Stimulated activated CD8-positive, alpha-beta memory T cell treated with anti-CD3 and anti-CD28 coated beads, Interleukin-4, amount 100 ng/mL, for 24 hours (primary cell): ENCODE data around the gene COL15A1.

ENCODE experiments used
- DNase-seq: peaks from one replicate; pipeline ENCODE4 v3.0.0-alpha.2; 2020; ENCODE audit warnings: low read depth

Gene COL15A1

DNA sequence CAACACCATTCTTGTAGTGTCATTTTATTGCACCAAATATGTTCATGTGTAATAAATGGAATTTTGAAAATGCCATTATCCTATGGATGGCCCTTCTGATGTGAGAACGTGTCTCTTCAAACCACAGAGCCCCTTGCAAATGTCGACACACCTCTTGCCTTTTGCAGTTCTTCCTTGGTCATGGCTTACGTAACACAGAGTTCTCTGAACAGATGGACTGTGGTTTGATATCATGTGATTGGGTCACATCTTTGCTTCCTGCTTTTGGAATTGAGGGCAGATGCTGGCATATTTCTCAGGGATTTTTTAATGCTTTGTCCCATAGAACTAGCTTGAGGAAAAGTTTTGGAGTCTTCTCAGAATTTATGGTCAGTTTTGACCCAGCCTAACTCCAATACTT lies 165.8 kb downstream of the COL15A1 start:
- no peak for DNase-seq

DNA sequence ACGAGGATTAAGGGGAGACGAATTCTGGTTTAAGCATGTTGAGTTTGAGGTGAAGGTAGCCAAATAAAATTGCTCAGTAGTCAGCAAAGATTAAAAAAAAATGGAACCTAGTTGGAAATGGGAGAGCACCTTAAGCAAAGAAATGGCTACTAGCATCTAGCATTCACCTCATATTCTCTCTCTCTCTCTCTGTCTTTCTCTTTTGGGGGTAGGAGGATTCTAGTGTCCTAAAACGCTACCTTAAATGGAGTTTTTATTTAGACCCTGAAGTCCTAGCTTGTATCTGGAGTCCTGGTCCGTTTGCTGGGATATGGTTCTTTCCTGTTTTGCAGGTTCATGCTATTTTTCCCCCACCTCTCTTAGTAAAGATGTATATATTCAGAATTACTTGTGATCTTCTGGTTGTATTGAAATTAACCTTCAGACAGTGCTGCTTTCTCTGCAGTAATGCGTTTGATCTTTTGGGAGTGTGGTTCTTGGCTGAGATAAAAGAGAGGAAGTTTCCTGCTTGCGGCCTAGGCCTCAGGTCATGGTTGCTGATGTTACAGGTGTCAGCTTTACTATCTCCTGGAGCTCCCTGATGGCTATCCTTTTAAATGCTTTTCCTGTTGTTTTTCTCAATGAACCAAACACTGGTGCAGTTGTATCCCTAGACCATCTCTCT lies 169.2 kb downstream of the COL15A1 start:
- DNase-seq, result no peak

DNA sequence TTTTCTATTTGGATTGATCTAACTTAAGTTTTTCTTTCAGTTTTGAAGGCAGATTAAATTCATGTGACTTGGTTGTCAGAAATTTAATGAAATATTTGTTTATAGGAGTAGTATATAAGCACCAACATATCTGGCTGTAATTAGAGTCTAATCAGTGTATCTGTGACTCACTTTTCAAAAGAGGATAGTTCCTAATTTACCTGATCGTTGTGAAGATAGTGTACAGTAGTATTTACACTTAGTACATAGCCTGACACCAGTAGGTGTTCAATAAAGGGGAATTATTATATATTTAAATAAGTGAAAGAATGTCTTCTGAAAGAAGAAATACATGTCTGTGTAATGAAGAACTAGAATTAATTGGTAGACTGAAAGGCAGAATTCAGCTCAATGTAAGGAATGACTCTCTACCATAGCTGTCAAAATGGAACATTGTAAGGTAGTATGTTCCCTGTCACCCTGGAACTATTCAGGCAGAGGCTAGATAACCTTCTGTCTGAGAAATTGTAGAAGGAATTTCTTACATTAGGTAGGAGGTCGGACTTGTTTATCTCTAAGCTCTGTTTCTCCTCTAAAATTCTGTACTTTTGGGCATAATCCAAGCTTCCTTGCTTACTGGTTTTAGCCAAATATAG lies 169.8 kb downstream of the COL15A1 start:
- no peak for DNase-seq

DNA sequence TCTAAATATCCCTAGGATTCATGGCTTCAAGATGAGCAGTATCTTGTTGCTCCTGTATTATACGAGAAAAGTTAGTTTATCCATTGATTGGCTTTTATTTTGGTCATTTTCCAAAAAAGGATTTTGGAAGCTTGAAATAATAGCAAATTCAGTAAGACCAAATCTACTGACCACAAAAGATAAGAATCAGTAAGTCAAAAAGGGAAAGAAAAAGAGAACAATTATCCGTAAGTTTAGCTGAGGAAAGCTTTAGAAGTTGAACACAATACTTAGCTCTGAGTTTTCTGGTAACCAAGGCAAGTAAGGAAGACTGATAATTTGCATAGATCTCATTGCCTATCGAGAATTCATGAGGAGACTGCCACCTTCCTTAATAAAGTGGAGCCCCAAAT lies 170.3 kb downstream of the COL15A1 start:
- DNase-seq, result no peak

DNA sequence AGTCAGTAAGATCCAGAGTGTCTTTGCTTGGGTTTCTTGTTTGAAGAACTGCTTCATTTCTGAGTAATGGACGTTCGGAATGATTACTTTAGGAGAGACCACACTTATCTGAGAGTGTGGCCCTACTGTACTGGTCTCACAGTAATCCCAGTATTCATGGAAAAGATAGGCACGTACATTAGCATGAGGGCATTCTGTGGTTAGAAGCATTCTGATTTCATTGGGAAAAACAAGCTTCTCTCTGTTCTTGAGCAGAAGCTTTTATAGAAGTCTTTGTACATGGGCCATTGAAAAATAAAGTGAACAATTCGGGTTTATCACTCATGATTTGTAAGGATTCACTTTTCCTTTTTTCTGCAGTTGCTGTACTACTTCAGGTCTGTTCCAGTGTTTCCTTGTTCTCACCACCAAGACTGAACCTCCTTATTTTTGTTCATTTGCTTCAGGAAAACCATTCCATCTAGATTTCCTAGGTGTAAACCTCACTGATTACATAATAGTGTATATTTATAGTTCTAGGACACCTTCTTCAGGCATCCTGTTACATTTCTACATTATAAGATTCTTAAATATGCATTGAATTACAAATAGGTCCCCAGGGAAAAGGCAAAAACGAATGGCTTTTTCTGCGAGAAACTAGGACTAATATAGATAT lies 171.3 kb downstream of the COL15A1 start:
- no peak for DNase-seq

DNA sequence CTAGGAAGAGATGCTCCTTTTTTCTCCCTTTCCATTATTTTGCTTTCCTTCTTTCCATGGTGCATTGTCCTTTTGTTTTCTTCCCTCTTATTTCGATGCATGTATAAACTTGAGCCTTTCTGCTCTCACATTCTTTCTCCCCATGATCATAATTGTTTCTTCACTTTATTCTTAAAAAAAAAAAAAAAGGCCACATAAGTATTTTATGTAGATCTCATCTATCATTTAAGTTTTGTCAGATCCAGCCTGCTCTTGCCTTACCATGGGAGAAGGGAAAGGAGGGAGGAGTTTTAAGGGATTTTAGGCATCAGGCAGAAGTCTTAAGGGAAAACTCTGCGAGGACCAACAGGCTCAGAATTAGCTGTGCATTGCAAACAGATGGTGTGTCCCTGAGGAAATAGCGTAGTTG lies 172.3 kb downstream of the COL15A1 start:
- no peak for DNase-seq

DNA sequence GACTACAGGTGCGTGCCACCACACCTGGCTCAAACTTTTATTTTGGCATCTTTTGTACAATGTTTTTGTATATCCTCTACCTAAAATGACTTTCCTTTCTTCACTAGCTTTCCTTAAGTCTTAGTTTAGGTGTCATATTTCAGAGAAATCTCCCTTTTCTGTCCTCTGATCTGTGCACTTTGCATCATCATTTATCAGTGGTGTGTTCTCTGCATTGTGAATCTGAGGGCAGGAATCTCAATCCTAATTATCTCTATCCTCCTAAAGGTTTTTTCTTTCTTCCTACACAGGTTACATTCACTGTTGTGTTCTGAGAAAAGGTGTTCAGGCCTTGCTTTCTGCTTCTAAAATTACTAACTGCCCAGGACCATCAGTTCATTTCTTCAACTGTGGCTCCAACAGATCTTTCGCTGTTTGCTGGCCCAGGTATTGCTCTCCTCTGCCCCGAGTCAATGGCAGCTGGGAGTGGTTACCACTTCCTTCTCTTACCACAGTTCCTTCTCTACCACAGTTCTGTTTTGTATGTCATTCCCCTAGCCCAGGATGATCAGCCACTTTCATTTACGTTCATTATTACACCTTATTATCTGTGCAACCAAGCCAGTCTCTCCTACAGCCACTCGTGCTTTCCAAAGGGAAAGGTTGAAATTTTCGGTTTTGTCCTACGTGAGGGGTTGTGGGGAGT lies 175.2 kb downstream of the COL15A1 start:
- DNase-seq, result no peak

DNA sequence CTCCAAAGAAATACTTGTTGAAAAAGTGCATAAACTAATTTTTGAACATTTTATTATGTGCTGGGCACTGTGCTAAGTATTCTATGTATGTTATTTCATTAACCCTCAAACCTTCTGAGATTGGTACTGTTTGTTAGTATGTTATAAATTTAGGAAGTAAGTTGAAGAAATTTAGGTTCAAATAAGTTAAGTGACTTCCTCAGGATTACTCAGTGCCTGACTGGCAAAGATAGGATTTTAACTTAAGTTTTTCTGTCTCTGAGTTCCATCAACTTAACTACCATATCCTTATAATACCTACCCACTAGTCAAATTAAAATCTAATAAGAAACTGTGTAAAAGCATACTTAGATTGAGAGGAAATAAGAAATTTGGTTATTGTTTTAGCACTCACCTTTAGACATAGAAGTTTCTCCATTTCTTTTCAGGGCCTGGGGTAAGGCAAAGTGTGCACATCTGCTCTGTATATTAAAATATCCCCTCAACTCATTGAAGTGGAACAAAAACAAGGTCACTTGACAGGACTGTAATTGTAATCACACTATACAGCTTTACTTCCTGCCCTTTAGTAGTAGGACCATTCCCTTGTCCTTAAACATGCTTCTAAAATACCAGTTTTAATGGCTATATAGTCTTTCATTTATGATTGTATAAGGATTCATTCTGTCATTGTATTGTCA lies 176.4 kb downstream of the COL15A1 start:
- no peak for DNase-seq
